ENCODE results near the gene PIK3R5.

- TF ChIP-seq CEBPB (IDR thresholded peaks at IDR 0.05): no peak
- no peak for TF ChIP-seq MAX (IDR thresholded peaks at IDR 0.05)
- TF ChIP-seq EGR1 (IDR thresholded peaks at IDR 0.05): no peak
- no peak for TF ChIP-seq TAF1 (IDR thresholded peaks at IDR 0.05; ENCODE audit: low read depth)
- TF ChIP-seq CREB1 (IDR thresholded peaks at IDR 0.05; ENCODE audit: low read depth): no peak
- no peak for TF ChIP-seq YY1 (IDR thresholded peaks at IDR 0.05; ENCODE audit: low read depth)
- TF ChIP-seq ZBTB7A (IDR thresholded peaks at IDR 0.05; ENCODE audit: low read depth): no peak
- no peak for TF ChIP-seq REST (IDR thresholded peaks at IDR 0.05; ENCODE audit: low read depth)
- TF ChIP-seq FOXM1 (IDR thresholded peaks at IDR 0.05; ENCODE audit: borderline replicate concordance, low read depth): no peak
- TF ChIP-seq TCF12 (IDR thresholded peaks at IDR 0.05; ENCODE audit: low read depth): no peak
- TF ChIP-seq TEAD4 (IDR thresholded peaks at IDR 0.05): no peak
- no peak for TF ChIP-seq EP300 (IDR thresholded peaks at IDR 0.05; ENCODE audit: borderline replicate concordance)
- TF ChIP-seq USF1 (IDR thresholded peaks at IDR 0.05): no peak
- TF ChIP-seq RAD21 (IDR thresholded peaks at IDR 0.05; ENCODE audit: low read depth): no peak
Measured at GRCh38 chr17:8964801-8965393, 610 bp downstream of the PIK3R5 start.

Measured in Ishikawa (cell line).